HG02885 (cell line): ENCODE measurements around the gene TAF15.

Experiments used
- ATAC-seq: cut with Tn5 transposase; IDR thresholded peaks from one replicate; pipeline ENCODE4 v1.9.1; 2021; ENCODE audit warnings: mild to moderate bottlenecking; ENCODE audit not compliant: unreplicated experiment, poor library complexity

Gene TAF15

DNA sequence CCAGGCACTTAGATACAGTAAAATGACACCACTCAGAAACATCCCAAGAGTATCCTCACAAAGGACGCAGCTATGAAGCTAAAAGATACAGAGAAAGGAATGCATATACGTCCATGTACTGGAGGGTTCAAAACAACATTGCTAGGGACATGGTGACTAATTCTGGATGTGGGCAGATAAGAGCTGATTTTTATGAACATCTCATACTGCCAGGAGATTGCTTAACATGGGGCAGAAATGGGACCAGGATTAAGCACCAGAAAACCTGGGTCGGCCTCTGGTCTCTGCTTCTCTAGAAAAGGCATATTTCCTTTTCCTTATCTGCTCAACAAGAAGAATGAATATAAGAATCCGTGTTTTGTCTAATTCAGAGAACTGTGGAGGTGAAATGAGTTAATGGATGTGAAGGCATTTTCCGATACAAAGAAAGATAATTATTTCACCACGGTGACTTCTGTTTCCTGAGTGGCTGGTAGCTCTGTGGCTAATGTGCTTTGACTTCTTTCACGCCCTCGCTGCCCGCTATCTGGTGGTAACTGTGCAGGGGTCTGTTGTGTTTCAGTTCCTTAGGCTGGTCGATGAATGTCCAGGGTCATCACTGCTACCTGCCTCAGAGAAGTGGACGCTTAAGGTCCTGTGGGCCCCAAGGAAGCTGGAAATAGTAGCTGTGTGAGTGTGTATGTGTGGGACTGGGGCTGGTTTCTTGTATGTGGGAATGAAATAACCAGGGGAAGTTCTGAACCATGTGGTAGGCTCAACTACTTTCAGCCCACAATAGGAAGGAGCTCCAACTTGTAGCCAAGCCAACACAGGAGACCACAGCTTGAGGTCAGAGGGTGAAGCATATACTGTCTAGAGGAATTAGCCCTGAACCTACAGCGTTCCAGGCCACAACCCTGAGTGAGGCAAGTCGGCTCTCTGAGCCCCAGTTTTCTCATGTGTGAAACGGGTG lies 86.6 kb downstream of the TAF15 start:
- no peak for ATAC-seq
